Astrocyte of the spinal cord (primary cell): ENCODE results near the gene SUZ12.
"Not testable (repeated sequence)": the region's sequence is repeated elsewhere in the genome, so short reads cannot be mapped to it uniquely, and the experiment has no call there.

Source experiments
- DNase-seq: peaks from one replicate; pipeline ENCODE4 v3.0.0; 2011; ENCODE audit warnings: low read depth, low spot score
- H3K4me3 ChIP-seq: 2 replicates; pipeline ENCODE4 v1.5.1; 2011; ENCODE audit warnings: low read depth, mild to moderate bottlenecking, low read length, moderate library complexity
- in situ Hi-C: cut with HindIII; loops from 2 replicates; pipeline ENCODE4 v1.10.0; 2017; ENCODE audit warnings: low sequenced_read_pairs

The SUZ12 gene

DNA sequence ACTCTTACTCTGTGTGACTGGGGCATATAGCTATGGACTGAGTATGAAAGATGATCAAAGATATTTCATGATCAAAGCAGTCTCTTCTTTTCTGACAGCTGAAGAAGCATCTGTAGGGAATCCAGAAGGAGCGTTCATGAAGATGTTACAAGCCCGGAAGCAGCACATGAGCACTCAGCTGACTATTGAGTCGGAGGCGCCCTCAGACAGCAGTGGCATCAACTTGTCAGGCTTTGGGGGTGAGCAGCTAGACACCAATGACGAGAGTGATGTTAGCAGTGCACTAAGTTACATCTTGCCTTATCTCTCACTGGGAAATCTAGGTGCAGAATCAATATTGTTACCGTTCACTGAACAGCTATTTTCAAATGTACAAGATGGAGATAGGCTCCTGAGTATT is 110.9 kb downstream of the SUZ12 start:
- H3K4me3 ChIP-seq, DNase-seq, in situ Hi-C loops: not testable (repeated sequence)
